H1 (cell line): ENCODE results near the gene SP9. TPM values are rescaled to one million over a fixed set of nuclear protein-coding genes. Genes with fewer than 3 reads are reported as not detected.

Experiments
- ASH2L ChIP-seq: fragments of 200-600, 300-600 bp; sonication (generic); IDR thresholded peaks from one replicate; pipeline ENCODE4 v1.7.1; 2017; ENCODE audit warnings: low read length
- BCL11A ChIP-seq, 2 experiments: IDR thresholded peaks; one replicate each; pipeline ENCODE4 v1.6.1; 2011; ENCODE audit warnings: low read depth in 2 of 2, low read length in 2 of 2, mild to moderate bottlenecking in 2 of 2
- CEBPB ChIP-seq: IDR thresholded peaks from 2 replicates; pipeline ENCODE4 v1.6.1; 2012; ENCODE audit warnings: low read depth, low read length
- CHD7 ChIP-seq: fragments of 300-600 bp; sonication (generic); IDR thresholded peaks from 2 replicates; pipeline ENCODE4 v1.7.1; 2012; ENCODE audit warnings: low read length, moderate library complexity, mild to moderate bottlenecking, inconsistent platforms; ENCODE audit not compliant: insufficient replicate concordance
- GABPA ChIP-seq: IDR thresholded peaks from 2 replicates; pipeline ENCODE4 v1.6.1; 2011; ENCODE audit warnings: mild to moderate bottlenecking, low read length, moderate library complexity, borderline replicate concordance; ENCODE audit not compliant: insufficient read depth
- GTF2F1 ChIP-seq: IDR thresholded peaks from 2 replicates; pipeline ENCODE4 v1.6.1; 2012; ENCODE audit warnings: low read depth, low read length, improper control_type of control experiment, borderline replicate concordance
- JUND ChIP-seq: IDR thresholded peaks from 2 replicates; pipeline ENCODE4 v1.6.1; 2011; ENCODE audit warnings: mild to moderate bottlenecking, improper control_type of control experiment, low read length
- RAD21 ChIP-seq, 2 experiments: IDR thresholded peaks in 1 of 2; conservative IDR thresholded peaks in 1 of 2; 2 replicates each; pipeline ENCODE4 v1.6.1; 2011; ENCODE audit warnings: low read depth in 2 of 2, low read length in 2 of 2, improper control_type of control experiment in 1 of 2, inconsistent platforms in 1 of 2, mild to moderate bottlenecking in 1 of 2, moderate library complexity in 1 of 2
- SP1 ChIP-seq: IDR thresholded peaks from 2 replicates; pipeline ENCODE4 v1.6.1; 2011; ENCODE audit warnings: low read depth, low read length
- SP4 ChIP-seq: IDR thresholded peaks from 2 replicates; pipeline ENCODE4 v1.6.1; 2012; ENCODE audit warnings: low read length, inconsistent platforms
- TAF1 ChIP-seq: IDR thresholded peaks from 2 replicates; pipeline ENCODE4 v1.6.1; 2011; ENCODE audit warnings: mild to moderate bottlenecking, low read depth, low read length
- polyA plus RNA-seq, 7 experiments: library from polyadenylated mRNA; depleted of rRNA in 3 of 7; stranded (reverse) in 5 of 7; unstranded in 2 of 7; fragments of >200 nt in 5 of 7; fragments of 200-250 nt in 2 of 7; gene quantifications; 1 replicate in 5 of 7; 2 replicates in 1 of 7; 4 replicates in 1 of 7; pipeline versions ENCODE4 v1.2.1 to v1.2.3, GENCODE V29; 2011 to 2013; ENCODE audit warnings: missing spikeins in 2 of 7, mixed read lengths in 2 of 7
- total RNA-seq: library from RNA; stranded (reverse); fragmentation: NEBNext Ultra II Directional; extraction: Animal tissue kit (Norgen Biotek cat#: 25700); gene quantifications from 2 replicates; pipeline ENCODE4 v1.2.1, GENCODE V29; 2021

Gene SP9
- total and polyA plus RNA-seq, 2 of the 8 experiments (the other 6 are each of a cell fraction or from before 2014, with no cell fraction given) = 0.03 to 0.11 TPM

GRCh38 chr2:174341293-174341994 is 6.7 kb downstream of the SP9 start (continued):
- TF ChIP-seq TAF1 (no peak), SP1 (no peak), JUND (0 out of 2 replicates have a peak, but pooled peaks have one; percentile 16), ASH2L (no peak), BCL11A (IDR thresholded peaks at IDR 0.05; ENCODE audit: low read depth in 2 of 2, low read length in 2 of 2) (no peak), SP4 (no peak), RAD21 (IDR thresholded peaks at IDR 0.05 in 1 of 2, conservative IDR thresholded peaks at IDR 0.05 in 1 of 2; ENCODE audit: low read depth in 2 of 2, low read length in 2 of 2) (peak; percentile 95), GABPA (no peak), CHD7 (peak; percentile 20), CEBPB (no peak), GTF2F1 (no peak)
